Esophagus (tissue), 2 donors: ENCODE results near the gene TRIM32. TPM values are rescaled to one million over a fixed set of nuclear protein-coding genes. Genes with fewer than 3 reads are reported as not detected.

Experiments used
- H3K27ac ChIP-seq, 2 donors: one replicate each; pipeline ENCODE4 v1.5.1; 2013; ENCODE audit warnings: low read depth in 2 of 2, mild to moderate bottlenecking in 2 of 2, inconsistent platforms in 1 of 2, low read length in 1 of 2, moderate library complexity in 1 of 2
- H3K27me3 ChIP-seq, 2 donors: one replicate each; pipeline ENCODE4 v1.6.1; 2013; ENCODE audit warnings: low read length in 2 of 2, control low read depth in 1 of 2, mild to moderate bottlenecking in 1 of 2; ENCODE audit not compliant: insufficient read depth in 2 of 2, control insufficient read depth in 1 of 2
- H3K36me3 ChIP-seq, 2 donors: one replicate each; pipeline ENCODE4 v1.6.1; 2013; ENCODE audit warnings: low read length in 1 of 2; ENCODE audit not compliant: control insufficient read depth in 2 of 2, insufficient read depth in 2 of 2
- H3K4me1 ChIP-seq, 2 donors: one replicate each; pipeline ENCODE4 v1.6.1; 2013; ENCODE audit warnings: low read length in 1 of 2; ENCODE audit not compliant: control insufficient read depth in 2 of 2, insufficient read depth in 2 of 2
- H3K4me3 ChIP-seq, 2 donors: one replicate each; pipeline ENCODE4 v1.5.1; 2013; ENCODE audit warnings: low read length in 2 of 2, mild to moderate bottlenecking in 2 of 2, low read depth in 1 of 2, moderate library complexity in 1 of 2
- H3K9me3 ChIP-seq, 2 donors: one replicate each; pipeline ENCODE4 v1.6.1; 2013; ENCODE audit warnings: mild to moderate bottlenecking in 2 of 2, low read depth in 1 of 2, low read length in 1 of 2, moderate library complexity in 1 of 2; ENCODE audit not compliant: control insufficient read depth in 2 of 2, insufficient read depth in 1 of 2
- WGBS, 2 donors: extraction: QIAGEN DNeasy Blood & Tissue Kit; methylation state at CpG; one replicate each; pipeline ENCODE4 v1.1.7; 2013; 5-methylcytosine and 5-hydroxymethylcytosine counted together
- polyA plus RNA-seq, 2 donors: library from polyadenylated mRNA; stranded (reverse); fragments of 200-250 nt; gene quantifications; one replicate each; pipeline ENCODE4 v1.2.3, GENCODE V29; 2013
- donor health status: healthy with polysubstance abuse.
- donor health status: Bipolar disorder and iron deficiency.

Gene TRIM32
- polyA plus RNA-seq, 2 donors = 2.6 to 4.1 TPM

DNA sequence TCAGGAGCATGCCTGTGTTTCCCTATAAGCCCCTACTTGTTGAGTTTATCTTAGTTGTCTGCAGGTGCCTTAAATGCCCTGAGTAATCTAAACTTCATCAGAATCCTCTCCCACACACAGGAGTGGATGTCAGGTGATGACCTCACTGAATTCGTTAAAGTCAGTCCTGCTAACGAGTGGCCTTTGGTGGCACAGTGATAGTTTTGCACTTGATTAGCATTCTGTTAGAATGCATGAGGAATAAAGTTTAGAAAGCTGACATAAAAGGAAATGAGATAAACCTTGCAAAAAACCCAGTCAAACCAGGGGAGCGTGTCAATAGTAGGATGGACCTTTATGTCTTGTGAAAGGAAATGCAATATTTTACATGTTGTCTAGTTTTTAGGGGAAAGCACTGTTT lies 4.5 kb downstream of the TRIM32 start:
- no peaks in the 10 kb centered on the region for H3K9me3 ChIP-seq
- H3K4me1 ChIP-seq = peaks cover 0 to 5% of the 10 kb centered on the region in 2 donors
- 85 to 89% methylated on average over 3 of the region's 3 CpGs for WGBS, 2 donors
- no peaks in the 10 kb centered on the region for H3K36me3 ChIP-seq
- H3K4me3 ChIP-seq = no peak overlapping the region
- no peaks in the 10 kb centered on the region for H3K27me3 ChIP-seq
- no peak overlapping the region for H3K27ac ChIP-seq

DNA sequence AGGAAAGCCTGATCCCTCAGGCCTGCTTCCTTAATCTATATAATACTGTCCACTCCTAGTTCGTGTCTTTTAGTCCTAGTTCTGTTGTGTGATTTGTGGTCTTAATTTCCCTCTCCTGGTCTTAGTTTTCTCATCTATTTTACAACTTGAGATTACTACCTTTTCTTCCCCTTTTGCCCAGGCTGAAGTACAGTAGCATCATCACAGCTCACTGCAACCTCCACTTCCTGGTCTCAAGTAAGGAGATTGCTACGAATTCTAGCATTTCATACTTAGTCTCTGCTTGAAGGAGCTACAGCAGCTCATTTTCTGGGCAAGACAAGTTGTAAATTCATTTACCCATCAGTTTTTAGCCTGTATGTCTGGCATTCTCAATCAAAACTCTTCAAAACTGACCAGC lies 5.5 kb downstream of the TRIM32 start:
- Histone ChIP-seq H3K27ac (no peak overlapping the region), H3K9me3 (no peaks in the 10 kb centered on the region), H3K4me1 (peaks cover 0 to 5% of the 10 kb centered on the region in 2 donors), H3K36me3 (peaks cover 1 to 2% of the 10 kb centered on the region in 2 donors), H3K27me3 (no peaks in the 10 kb centered on the region), H3K4me3 (no peak overlapping the region)
- 43 to 49% methylated on average over 2 of the region's 2 CpGs for WGBS, 2 donors

DNA sequence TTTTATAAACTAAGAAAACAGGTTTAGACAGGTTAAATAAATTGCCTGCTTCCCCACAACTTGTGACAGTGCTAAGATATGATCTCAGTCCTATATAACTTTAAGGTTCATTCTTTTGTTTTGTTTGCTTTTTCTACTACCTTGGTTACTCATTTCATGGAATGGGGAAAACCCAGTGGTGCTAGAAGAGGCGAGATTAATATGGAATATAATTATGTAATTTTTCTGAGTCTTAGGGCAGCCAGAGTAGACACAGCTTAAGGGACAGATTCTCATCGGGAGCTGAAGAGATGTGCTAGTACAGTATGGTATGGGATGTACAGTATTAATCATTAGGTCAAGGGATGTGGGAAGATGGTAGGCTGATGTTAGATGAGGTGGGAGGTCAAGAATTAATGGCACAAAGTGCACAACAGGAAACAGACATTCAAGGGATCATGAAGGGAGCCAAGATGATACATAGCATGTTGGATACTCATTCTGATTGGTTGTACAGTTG lies 6.2 kb downstream of the TRIM32 start:
- WGBS, 2 donors = 35 to 46% methylated on average over 2 of the region's 2 CpGs
- H3K27ac ChIP-seq = no peak overlapping the region
- H3K4me3 ChIP-seq = no peak overlapping the region
- H3K4me1 ChIP-seq = peaks cover 0 to 5% of the 10 kb centered on the region in 2 donors
- peaks cover 8 to 9% of the 10 kb centered on the region in 2 donors for H3K36me3 ChIP-seq
- H3K27me3 ChIP-seq = no peaks in the 10 kb centered on the region
- no peaks in the 10 kb centered on the region for H3K9me3 ChIP-seq

- Histone ChIP-seq H3K9me3 (no peaks in the 10 kb centered on the region), H3K36me3 (peaks cover 19 to 23% of the 10 kb centered on the region in 2 donors), H3K4me3 (no peak overlapping the region), H3K27ac (no peak overlapping the region), H3K27me3 (no peaks in the 10 kb centered on the region), H3K4me1 (peaks cover 0 to 3% of the 10 kb centered on the region in 2 donors)
- WGBS, 2 donors = 82 to 94% methylated on average over 4 of the region's 4 CpGs
These were observed 7.7 kb downstream of the TRIM32 start for GRCh38 chr9:116694785-116695291.

DNA sequence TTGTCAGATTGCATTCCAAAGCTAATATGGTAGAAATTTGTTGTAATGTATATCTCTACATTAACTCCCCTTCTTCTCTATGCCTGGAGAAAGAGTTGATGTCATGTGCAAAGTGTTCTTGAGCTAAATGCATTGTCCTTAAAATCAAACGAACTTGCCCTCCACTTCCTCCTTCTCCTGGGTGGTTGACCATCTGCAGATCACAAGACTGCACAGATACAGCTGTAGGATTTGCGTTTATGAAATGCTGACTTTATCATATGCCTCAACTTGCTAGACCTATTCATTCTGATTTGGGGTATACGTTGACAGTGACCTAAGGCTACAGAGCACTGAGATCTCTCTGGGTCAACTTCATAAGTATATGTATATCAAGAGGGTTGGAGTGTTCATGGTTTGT lies 8.3 kb downstream of the TRIM32 start:
- Histone ChIP-seq H3K27me3 (no peaks in the 10 kb centered on the region), H3K9me3 (no peaks in the 10 kb centered on the region), H3K36me3 (peaks cover 19 to 23% of the 10 kb centered on the region in 2 donors), H3K27ac (no peak overlapping the region), H3K4me1 (peaks cover 0 to 3% of the 10 kb centered on the region in 2 donors), H3K4me3 (no peak overlapping the region)
- 52 to 58% methylated on average over 3 of the region's 3 CpGs for WGBS, 2 donors

- H3K36me3 ChIP-seq = peaks cover 19 to 23% of the 10 kb centered on the region in 2 donors
- no peaks in the 10 kb centered on the region for H3K9me3 ChIP-seq
- peaks cover 3% of the 10 kb centered on the region in 2 donors for H3K4me1 ChIP-seq
- no peak overlapping the region for H3K4me3 ChIP-seq
- no peaks in the 10 kb centered on the region for H3K27me3 ChIP-seq
- 74 to 76% methylated on average over 1 of the region's 1 CpG for WGBS, 2 donors
- H3K27ac ChIP-seq = no peak overlapping the region
These were observed 10.3 kb downstream of the TRIM32 start for GRCh38 chr9:116697362-116697761.

DNA sequence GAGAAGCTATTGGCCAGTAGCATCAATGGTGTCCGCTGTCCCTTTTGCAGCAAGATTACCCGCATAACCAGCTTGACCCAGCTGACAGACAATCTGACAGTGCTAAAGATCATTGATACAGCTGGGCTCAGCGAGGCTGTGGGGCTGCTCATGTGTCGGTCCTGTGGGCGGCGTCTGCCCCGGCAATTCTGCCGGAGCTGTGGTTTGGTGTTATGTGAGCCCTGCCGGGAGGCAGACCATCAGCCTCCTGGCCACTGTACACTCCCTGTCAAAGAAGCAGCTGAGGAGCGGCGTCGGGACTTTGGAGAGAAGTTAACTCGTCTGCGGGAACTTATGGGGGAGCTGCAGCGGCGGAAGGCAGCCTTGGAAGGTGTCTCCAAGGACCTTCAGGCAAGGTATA lies 10.8 kb downstream of the TRIM32 start:
- Histone ChIP-seq H3K4me3 (no peak overlapping the region), H3K27me3 (no peaks in the 10 kb centered on the region), H3K36me3 (peaks cover 19 to 23% of the 10 kb centered on the region in 2 donors), H3K4me1 (peaks cover 3% of the 10 kb centered on the region in 2 donors), H3K9me3 (no peaks in the 10 kb centered on the region), H3K27ac (no peak overlapping the region)
- WGBS, 2 donors = 97% methylated on average over 16 of the region's 16 CpGs

- no peak overlapping the region for H3K27ac ChIP-seq
- H3K4me1 ChIP-seq = peaks cover 0 to 3% of the 10 kb centered on the region in 2 donors
- 94 to 99% methylated on average over 1 of the region's 1 CpG for WGBS, 2 donors
- H3K4me3 ChIP-seq = no peak overlapping the region
- no peaks in the 10 kb centered on the region for H3K27me3 ChIP-seq
- H3K36me3 ChIP-seq = peaks cover 19 to 23% of the 10 kb centered on the region in 2 donors
- no peaks in the 10 kb centered on the region for H3K9me3 ChIP-seq
These were observed 13.2 kb downstream of the TRIM32 start for GRCh38 chr9:116700279-116700678.

DNA sequence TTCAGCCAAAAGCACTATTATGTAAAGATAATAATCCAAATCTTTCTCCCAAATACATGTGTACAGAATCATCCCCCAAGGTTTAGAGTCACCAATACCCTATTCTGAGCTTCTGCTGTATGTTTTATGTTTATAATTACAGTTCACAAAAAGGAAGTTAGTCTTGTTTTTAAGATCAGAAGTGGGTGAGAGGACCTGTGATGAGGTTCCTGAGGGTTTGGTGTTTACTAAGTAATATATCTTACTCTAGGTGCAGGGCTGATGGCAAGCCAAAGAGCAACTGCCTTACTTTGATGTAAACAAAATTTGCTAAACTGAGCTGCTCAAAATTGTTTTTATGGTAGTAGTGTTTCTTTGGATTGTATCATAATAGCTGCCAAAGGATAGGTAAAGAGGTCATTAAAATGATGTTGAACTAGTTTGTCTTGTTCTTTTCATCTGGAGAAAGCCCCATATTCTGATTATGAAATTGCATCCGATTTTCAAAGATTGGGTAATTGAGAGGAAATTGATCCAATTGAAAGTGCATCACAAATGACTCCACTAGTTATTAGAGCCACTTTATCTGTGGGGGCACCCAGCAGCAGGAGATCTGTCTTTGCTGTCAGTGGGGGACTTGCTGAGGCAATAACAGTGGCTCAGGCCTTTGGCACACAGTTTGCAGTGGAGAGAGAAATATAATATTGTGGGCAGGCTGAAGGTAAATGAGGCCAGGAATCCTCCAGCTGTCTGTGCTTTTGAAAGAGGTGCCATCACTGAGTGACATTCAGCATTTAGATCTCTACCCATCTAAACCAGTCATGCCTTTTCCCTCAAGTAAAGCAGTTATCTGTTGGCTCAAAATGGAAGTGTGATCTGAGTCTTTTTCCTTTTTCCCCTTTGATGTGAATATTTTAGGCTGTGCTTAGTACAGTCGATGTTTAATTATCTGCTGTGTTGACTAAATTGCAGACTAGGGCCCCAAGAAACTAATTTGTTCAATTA lies 14.1 kb downstream of the TRIM32 start:
- Histone ChIP-seq H3K4me3 (no peak overlapping the region), H3K36me3 (peaks cover 19 to 23% of the 10 kb centered on the region in 2 donors), H3K9me3 (no peaks in the 10 kb centered on the region), H3K27me3 (no peaks in the 10 kb centered on the region), H3K27ac (no peak overlapping the region), H3K4me1 (peaks cover 0 to 3% of the 10 kb centered on the region in 2 donors)
- 44 to 66% methylated on average over 2 of the region's 2 CpGs for WGBS, 2 donors
